Measurements from ENCODE around the gene IPO4.

IPO4 gene

GRCh38 chr14:24236689-24237462, 48.3 kb upstream of the IPO4 start:
- TF ChIP-seq FOXM1 (IDR thresholded peaks at IDR 0.05; ENCODE audit: borderline replicate concordance, low read depth) (no peak), CREB1 (IDR thresholded peaks at IDR 0.05; ENCODE audit: low read depth) (no peak), TAF1 (IDR thresholded peaks at IDR 0.05; ENCODE audit: low read depth) (no peak), ZBTB7A (IDR thresholded peaks at IDR 0.05; ENCODE audit: low read depth) (no peak), NFIC (IDR thresholded peaks at IDR 0.05) (no peak), YY1 (IDR thresholded peaks at IDR 0.05; ENCODE audit: low read depth) (no peak), CEBPB (IDR thresholded peaks at IDR 0.05) (no peak), TCF12 (IDR thresholded peaks at IDR 0.05; ENCODE audit: low read depth) (no peak), TEAD4 (IDR thresholded peaks at IDR 0.05) (no peak)
- TF ChIP-seq, protein P1, sequence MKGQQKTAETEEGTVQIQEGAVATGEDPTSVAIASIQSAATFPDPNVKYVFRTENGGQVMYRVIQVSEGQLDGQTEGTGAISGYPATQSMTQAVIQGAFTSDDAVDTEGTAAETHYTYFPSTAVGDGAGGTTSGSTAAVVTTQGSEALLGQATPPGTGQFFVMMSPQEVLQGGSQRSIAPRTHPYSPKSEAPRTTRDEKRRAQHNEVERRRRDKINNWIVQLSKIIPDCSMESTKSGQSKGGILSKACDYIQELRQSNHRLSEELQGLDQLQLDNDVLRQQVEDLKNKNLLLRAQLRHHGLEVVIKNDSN (IDR thresholded peaks at IDR 0.05): no peak

GRCh38 chr14:24235804-24236688, 47.4 kb upstream of the IPO4 start:
- TF ChIP-seq, protein P2, sequence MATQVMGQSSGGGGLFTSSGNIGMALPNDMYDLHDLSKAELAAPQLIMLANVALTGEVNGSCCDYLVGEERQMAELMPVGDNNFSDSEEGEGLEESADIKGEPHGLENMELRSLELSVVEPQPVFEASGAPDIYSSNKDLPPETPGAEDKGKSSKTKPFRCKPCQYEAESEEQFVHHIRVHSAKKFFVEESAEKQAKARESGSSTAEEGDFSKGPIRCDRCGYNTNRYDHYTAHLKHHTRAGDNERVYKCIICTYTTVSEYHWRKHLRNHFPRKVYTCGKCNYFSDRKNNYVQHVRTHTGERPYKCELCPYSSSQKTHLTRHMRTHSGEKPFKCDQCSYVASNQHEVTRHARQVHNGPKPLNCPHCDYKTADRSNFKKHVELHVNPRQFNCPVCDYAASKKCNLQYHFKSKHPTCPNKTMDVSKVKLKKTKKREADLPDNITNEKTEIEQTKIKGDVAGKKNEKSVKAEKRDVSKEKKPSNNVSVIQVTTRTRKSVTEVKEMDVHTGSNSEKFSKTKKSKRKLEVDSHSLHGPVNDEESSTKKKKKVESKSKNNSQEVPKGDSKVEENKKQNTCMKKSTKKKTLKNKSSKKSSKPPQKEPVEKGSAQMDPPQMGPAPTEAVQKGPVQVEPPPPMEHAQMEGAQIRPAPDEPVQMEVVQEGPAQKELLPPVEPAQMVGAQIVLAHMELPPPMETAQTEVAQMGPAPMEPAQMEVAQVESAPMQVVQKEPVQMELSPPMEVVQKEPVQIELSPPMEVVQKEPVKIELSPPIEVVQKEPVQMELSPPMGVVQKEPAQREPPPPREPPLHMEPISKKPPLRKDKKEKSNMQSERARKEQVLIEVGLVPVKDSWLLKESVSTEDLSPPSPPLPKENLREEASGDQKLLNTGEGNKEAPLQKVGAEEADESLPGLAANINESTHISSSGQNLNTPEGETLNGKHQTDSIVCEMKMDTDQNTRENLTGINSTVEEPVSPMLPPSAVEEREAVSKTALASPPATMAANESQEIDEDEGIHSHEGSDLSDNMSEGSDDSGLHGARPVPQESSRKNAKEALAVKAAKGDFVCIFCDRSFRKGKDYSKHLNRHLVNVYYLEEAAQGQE (IDR thresholded peaks at IDR 0.05; ENCODE audit: low read depth): no peak
- no peak for TF ChIP-seq YY1 (IDR thresholded peaks at IDR 0.05; ENCODE audit: low read depth)
- TF ChIP-seq EGR1 (IDR thresholded peaks at IDR 0.05): no peak
- TF ChIP-seq NFIC (IDR thresholded peaks at IDR 0.05): no peak
- no peak for TF ChIP-seq TAF1 (IDR thresholded peaks at IDR 0.05; ENCODE audit: low read depth)
- TF ChIP-seq CREB1 (IDR thresholded peaks at IDR 0.05; ENCODE audit: low read depth): no peak
- no peak for TF ChIP-seq ZBTB7A (IDR thresholded peaks at IDR 0.05; ENCODE audit: low read depth)
- TF ChIP-seq EP300 (IDR thresholded peaks at IDR 0.05; ENCODE audit: borderline replicate concordance): no peak
- no peak for TF ChIP-seq RAD21 (IDR thresholded peaks at IDR 0.05; ENCODE audit: low read depth)
- TF ChIP-seq CEBPB (IDR thresholded peaks at IDR 0.05): no peak
- TF ChIP-seq MAX (IDR thresholded peaks at IDR 0.05): no peak
- TF ChIP-seq FOXM1 (IDR thresholded peaks at IDR 0.05; ENCODE audit: borderline replicate concordance, low read depth): no peak
- TF ChIP-seq, protein P1 (IDR thresholded peaks at IDR 0.05): no peak

GRCh38 chr14:24234095-24235005, 45.7 kb upstream of the IPO4 start:
- no peak for TF ChIP-seq RAD21 (IDR thresholded peaks at IDR 0.05; ENCODE audit: low read depth)
- TF ChIP-seq TAF1 (IDR thresholded peaks at IDR 0.05; ENCODE audit: low read depth): no peak
- no peak for TF ChIP-seq EP300 (IDR thresholded peaks at IDR 0.05; ENCODE audit: borderline replicate concordance)
- TF ChIP-seq FOXM1 (IDR thresholded peaks at IDR 0.05; ENCODE audit: borderline replicate concordance, low read depth): no peak
- TF ChIP-seq ZBTB7A (IDR thresholded peaks at IDR 0.05; ENCODE audit: low read depth): no peak
- TF ChIP-seq, protein P1 (IDR thresholded peaks at IDR 0.05): no peak
- no peak for TF ChIP-seq EGR1 (IDR thresholded peaks at IDR 0.05)
- TF ChIP-seq NFIC (IDR thresholded peaks at IDR 0.05): no peak
- TF ChIP-seq YY1 (IDR thresholded peaks at IDR 0.05; ENCODE audit: low read depth): no peak
- TF ChIP-seq, protein P2 (IDR thresholded peaks at IDR 0.05; ENCODE audit: low read depth): no peak
- no peak for TF ChIP-seq MAX (IDR thresholded peaks at IDR 0.05)
- TF ChIP-seq TCF12 (IDR thresholded peaks at IDR 0.05; ENCODE audit: low read depth): no peak
- TF ChIP-seq CEBPB (IDR thresholded peaks at IDR 0.05): no peak
- TF ChIP-seq CREB1 (IDR thresholded peaks at IDR 0.05; ENCODE audit: low read depth): no peak
- no peak for TF ChIP-seq TEAD4 (IDR thresholded peaks at IDR 0.05)

GRCh38 chr14:24233538-24233866, 44.9 kb upstream of the IPO4 start:
- TF ChIP-seq TAF1 (IDR thresholded peaks at IDR 0.05; ENCODE audit: low read depth) (no peak), NFIC (IDR thresholded peaks at IDR 0.05) (no peak), RAD21 (IDR thresholded peaks at IDR 0.05; ENCODE audit: low read depth) (no peak), EGR1 (IDR thresholded peaks at IDR 0.05) (no peak), EP300 (IDR thresholded peaks at IDR 0.05; ENCODE audit: borderline replicate concordance) (no peak), ZBTB7A (IDR thresholded peaks at IDR 0.05; ENCODE audit: low read depth) (no peak), YY1 (IDR thresholded peaks at IDR 0.05; ENCODE audit: low read depth) (no peak), MAX (IDR thresholded peaks at IDR 0.05) (no peak), TEAD4 (IDR thresholded peaks at IDR 0.05) (no peak), TCF12 (IDR thresholded peaks at IDR 0.05; ENCODE audit: low read depth) (no peak)
